HEK293 (cell line): ENCODE measurements around the gene PLAU.

Source experiments
- CTCF ChIA-PET: fragments of 350-600 bp; formaldehyde crosslinking; extraction: SDS; loops from one replicate; lab custom pipeline; 2021; ENCODE audit warnings: antibody characterized with exemption; lab: Yijun Ruan, JAX
- POLR2A ChIA-PET: fragments of 300-600 bp; formaldehyde crosslinking; extraction: SDS; loops from one replicate; lab custom pipeline; 2020; ENCODE audit warnings: antibody characterized with exemption, inconsistent platforms; lab: Yijun Ruan, JAX
- H3K27ac ChIP-seq: fragments of 200-500 bp; sonication (Bioruptor generic); 2 replicates; pipeline ENCODE4 v1.5.1; 2014; ENCODE audit warnings: low read depth, low read length, control low read depth, inconsistent platforms; ENCODE audit errors: extremely low read depth
- H3K36me3 ChIP-seq, 2 experiments: fragments of 200-500 bp in 1 of 2; sonication (Bioruptor generic) in 1 of 2; 1 replicate in 1 of 2; 2 replicates in 1 of 2; pipeline ENCODE4 v1.5.1; 2014 to 2017; ENCODE audit warnings: inconsistent platforms in 2 of 2, low read length in 2 of 2; ENCODE audit not compliant: control insufficient read depth in 2 of 2, insufficient read depth in 1 of 2
- H3K4me1 ChIP-seq: fragments of 200-500 bp; sonication (Bioruptor generic); 2 replicates; pipeline ENCODE4 v1.5.1; 2014; ENCODE audit warnings: mild to moderate bottlenecking, low read length, inconsistent platforms; ENCODE audit not compliant: control insufficient read depth, insufficient read depth
- H3K4me3 ChIP-seq: 2 replicates; pipeline ENCODE4 v1.5.1; 2011; ENCODE audit warnings: low read depth, mild to moderate bottlenecking, control low read depth, low read length, moderate library complexity
- H3K9me3 ChIP-seq: fragments of 200-500 bp; sonication (Bioruptor generic); 2 replicates; pipeline ENCODE4 v1.5.1; 2014; ENCODE audit warnings: low read depth, low read length, inconsistent platforms; ENCODE audit not compliant: control insufficient read depth, insufficient read depth
- FEZF1 ChIP-seq: fragments of 450-650 bp; formaldehyde crosslinking; IDR thresholded peaks from 2 replicates; pipeline ENCODE4 v1.5.1; 2016; ENCODE audit warnings: missing biosample characterization, missing genetic modification characterization
- GLI4 ChIP-seq: fragments of 450-650 bp; formaldehyde crosslinking; IDR thresholded peaks from 2 replicates; pipeline ENCODE4 v1.5.1; 2016; ENCODE audit warnings: missing biosample characterization, missing genetic modification characterization
- IKZF3 ChIP-seq: fragments of 450-650 bp; IDR thresholded peaks from 2 replicates; pipeline ENCODE4 v1.5.0; 2018; ENCODE audit warnings: missing biosample characterization, mild to moderate bottlenecking, missing genetic modification characterization, moderate library complexity
- KLF16 ChIP-seq: fragments of 450-650 bp; formaldehyde crosslinking; IDR thresholded peaks from 2 replicates; pipeline ENCODE4 v1.5.1; 2017; ENCODE audit warnings: missing biosample characterization, missing genetic modification characterization
- KLF8 ChIP-seq: fragments of 450-650 bp; formaldehyde crosslinking; IDR thresholded peaks from 2 replicates; pipeline ENCODE4 v1.5.1; 2016; ENCODE audit warnings: missing biosample characterization, missing genetic modification characterization
- REPIN1 ChIP-seq: fragments of 450-650 bp; formaldehyde crosslinking; IDR thresholded peaks from 2 replicates; pipeline ENCODE4 v1.5.1; 2017; ENCODE audit warnings: missing biosample characterization, missing genetic modification characterization, low read depth
- ZBTB21 ChIP-seq: fragments of 450-650 bp; formaldehyde crosslinking; IDR thresholded peaks from 2 replicates; pipeline ENCODE4 v1.5.1; 2017; ENCODE audit warnings: missing biosample characterization, missing genetic modification characterization
- ZFP3 ChIP-seq: fragments of 450-650 bp; formaldehyde crosslinking; IDR thresholded peaks from 2 replicates; pipeline ENCODE4 v1.5.1; 2016; ENCODE audit warnings: low read depth, missing biosample characterization, missing genetic modification characterization
- ZNF133 ChIP-seq: fragments of 450-650 bp; formaldehyde crosslinking; IDR thresholded peaks from 2 replicates; pipeline ENCODE4 v1.5.1; 2016; ENCODE audit warnings: missing biosample characterization, missing genetic modification characterization
- ZNF155 ChIP-seq: fragments of 450-650 bp; formaldehyde crosslinking; IDR thresholded peaks from 2 replicates; pipeline ENCODE4 v1.5.1; 2016; ENCODE audit warnings: missing biosample characterization, missing genetic modification characterization
- ZNF221 ChIP-seq: fragments of 450-650 bp; formaldehyde crosslinking; IDR thresholded peaks from 2 replicates; pipeline ENCODE4 v1.5.1; 2017; ENCODE audit warnings: missing biosample characterization, missing genetic modification characterization, borderline replicate concordance
- ZNF274 ChIP-seq, 2 experiments: fragments of 200-500 bp in 1 of 2; fragments of 450-650 bp in 1 of 2; sonication (Bioruptor generic) in 1 of 2; formaldehyde crosslinking in 1 of 2; IDR thresholded peaks; 2 replicates each; pipeline versions ENCODE4 v1.5.1 to v1.6.1; 2014 to 2016; ENCODE audit warnings: borderline replicate concordance in 1 of 2, inconsistent platforms in 1 of 2, low read length in 1 of 2, missing biosample characterization in 1 of 2, missing genetic modification characterization in 1 of 2
- ZNF521 ChIP-seq: fragments of 450-650 bp; formaldehyde crosslinking; IDR thresholded peaks from 2 replicates; pipeline ENCODE4 v1.5.1; 2017; ENCODE audit warnings: missing biosample characterization, mild to moderate bottlenecking, missing genetic modification characterization
- ZNF555 ChIP-seq: fragments of 450-650 bp; formaldehyde crosslinking; conservative IDR thresholded peaks from 2 replicates; pipeline ENCODE4 v1.5.1; 2017; ENCODE audit warnings: missing biosample characterization, mild to moderate bottlenecking, missing genetic modification characterization, inconsistent platforms
- ZNF623 ChIP-seq: fragments of 450-650 bp; formaldehyde crosslinking; IDR thresholded peaks from 2 replicates; pipeline ENCODE4 v1.5.1; 2016; ENCODE audit warnings: missing biosample characterization, missing genetic modification characterization
- ZNF660 ChIP-seq: fragments of 450-650 bp; IDR thresholded peaks from 2 replicates; pipeline ENCODE4 v1.5.1; 2018; ENCODE audit warnings: missing biosample characterization, mild to moderate bottlenecking, missing genetic modification characterization
- ZNF791 ChIP-seq: fragments of 450-650 bp; formaldehyde crosslinking; IDR thresholded peaks from 2 replicates; pipeline ENCODE4 v1.5.1; 2016; ENCODE audit warnings: missing biosample characterization, missing genetic modification characterization
- ZSCAN16 ChIP-seq: fragments of 450-650 bp; formaldehyde crosslinking; IDR thresholded peaks from 2 replicates; pipeline ENCODE4 v1.5.1; 2016; ENCODE audit warnings: missing biosample characterization, missing genetic modification characterization
- ZSCAN30 ChIP-seq: fragments of 450-650 bp; IDR thresholded peaks from 2 replicates; pipeline ENCODE4 v1.5.1; 2018; ENCODE audit warnings: missing biosample characterization, mild to moderate bottlenecking, missing genetic modification characterization, moderate library complexity
- TF ChIP-seq, protein P1 (sequence below): fragments of 450-650 bp; formaldehyde crosslinking; IDR thresholded peaks from 2 replicates; pipeline ENCODE4 v1.5.0; 2017; ENCODE audit warnings: missing biosample characterization, missing genetic modification characterization, borderline replicate concordance
- TF ChIP-seq, protein P2 (sequence below): fragments of 450-650 bp; formaldehyde crosslinking; IDR thresholded peaks from 2 replicates; pipeline ENCODE4 v1.5.1; 2016; ENCODE audit warnings: missing biosample characterization, missing genetic modification characterization
- TF ChIP-seq, protein P3 (sequence below): fragments of 450-650 bp; formaldehyde crosslinking; IDR thresholded peaks from 2 replicates; pipeline ENCODE4 v1.5.1; 2017; ENCODE audit warnings: missing biosample characterization, missing genetic modification characterization
- TF ChIP-seq, protein P4 (sequence below): fragments of 450-650 bp; formaldehyde crosslinking; IDR thresholded peaks from 2 replicates; pipeline ENCODE4 v1.5.1; 2016; ENCODE audit warnings: missing biosample characterization, missing genetic modification characterization
- TF ChIP-seq, protein P5 (sequence below): fragments of 450-650 bp; formaldehyde crosslinking; IDR thresholded peaks from 2 replicates; pipeline ENCODE4; 2016; ENCODE audit warnings: missing biosample characterization, missing genetic modification characterization
- TF ChIP-seq, protein P6 (sequence below): fragments of 450-650 bp; formaldehyde crosslinking; IDR thresholded peaks from 2 replicates; pipeline ENCODE4 v1.5.1; 2017; ENCODE audit warnings: missing biosample characterization, missing genetic modification characterization
- TF ChIP-seq, protein P7 (sequence below): fragments of 450-650 bp; formaldehyde crosslinking; IDR thresholded peaks from 2 replicates; pipeline ENCODE4 v1.5.1; 2016; ENCODE audit warnings: missing biosample characterization, missing genetic modification characterization

PLAU gene

DNA sequence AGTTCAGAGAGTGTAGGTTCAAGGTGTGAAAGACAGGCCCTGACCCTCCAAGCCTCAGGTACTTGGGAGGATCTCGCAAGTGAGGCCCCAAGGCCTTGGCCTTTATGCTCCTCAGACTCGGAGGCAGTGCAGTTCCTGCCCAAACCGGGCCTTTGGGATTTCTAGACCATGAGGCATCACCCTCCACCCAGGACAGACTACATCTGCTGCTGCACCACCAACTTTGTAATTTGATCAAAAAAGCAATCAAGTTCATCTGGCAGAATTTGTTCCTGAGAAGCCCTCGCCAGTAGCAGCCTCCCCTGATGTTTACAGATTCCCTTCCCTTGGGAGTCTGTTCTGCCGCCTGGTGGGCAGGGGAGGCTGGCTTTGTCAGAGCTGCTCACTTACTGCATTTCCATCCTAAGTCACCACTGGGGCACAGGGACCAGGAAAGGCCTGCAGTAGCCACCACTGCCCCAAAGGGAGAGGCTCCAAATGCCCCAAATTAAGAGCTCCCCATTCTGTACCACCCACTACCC, 38.7 kb upstream of the PLAU start:
- Histone ChIP-seq H3K9me3 (no peaks in the 10 kb centered on the region), H3K27ac (no peak overlapping the region), H3K36me3 (peaks cover 0 to 45% of the 10 kb centered on the region in 2 experiments; a peak in 1 of 3 replicates), H3K4me3 (no peak overlapping the region), H3K4me1 (peaks cover 8% of the 10 kb centered on the region)
- ChIA-PET CTCF (interaction anchor here (0.7 to 1.1 kb wide), 5 partner anchors 9 to 68 kb away, joined by 3 to 5 read pairs (median 4); no protein-coding TSS in a partner anchor), POLR2A (interaction anchor here (0.6 kb wide), 1 partner anchor 90 kb away, joined by 3 read pairs; no protein-coding TSS in a partner anchor)
- TF ChIP-seq ZNF555 (tag by site-specific recombination) (no peak), IKZF3 (tag by site-specific recombination) (peak; percentile 44), KLF16 (tag by site-specific recombination) (no peak), REPIN1 (tag by site-specific recombination) (no peak), ZNF623 (tag by site-specific recombination) (no peak), GLI4 (tag by site-specific recombination) (no peak), ZNF155 (tag by site-specific recombination) (no peak), KLF8 (no peak), ZNF133 (no peak), ZSCAN16 (no peak), ZNF521 (tag by site-specific recombination) (no peak), ZNF274 (IDR thresholded peaks at IDR 0.05; ENCODE audit: low read length) (no peak), ZNF274 (tag by site-specific recombination; IDR thresholded peaks at IDR 0.05; ENCODE audit: borderline replicate concordance) (no peak), ZFP3 (tag by site-specific recombination) (no peak), ZSCAN30 (tag by site-specific recombination) (no peak), FEZF1 (tag by site-specific recombination) (no peak), ZBTB21 (tag by site-specific recombination) (0 out of 2 replicates have a peak, but pooled peaks have one; percentile 22), ZNF660 (tag by site-specific recombination) (no peak), ZNF791 (tag by site-specific recombination) (no peak), ZNF221 (tag by site-specific recombination) (no peak)
- TF ChIP-seq, protein P1, sequence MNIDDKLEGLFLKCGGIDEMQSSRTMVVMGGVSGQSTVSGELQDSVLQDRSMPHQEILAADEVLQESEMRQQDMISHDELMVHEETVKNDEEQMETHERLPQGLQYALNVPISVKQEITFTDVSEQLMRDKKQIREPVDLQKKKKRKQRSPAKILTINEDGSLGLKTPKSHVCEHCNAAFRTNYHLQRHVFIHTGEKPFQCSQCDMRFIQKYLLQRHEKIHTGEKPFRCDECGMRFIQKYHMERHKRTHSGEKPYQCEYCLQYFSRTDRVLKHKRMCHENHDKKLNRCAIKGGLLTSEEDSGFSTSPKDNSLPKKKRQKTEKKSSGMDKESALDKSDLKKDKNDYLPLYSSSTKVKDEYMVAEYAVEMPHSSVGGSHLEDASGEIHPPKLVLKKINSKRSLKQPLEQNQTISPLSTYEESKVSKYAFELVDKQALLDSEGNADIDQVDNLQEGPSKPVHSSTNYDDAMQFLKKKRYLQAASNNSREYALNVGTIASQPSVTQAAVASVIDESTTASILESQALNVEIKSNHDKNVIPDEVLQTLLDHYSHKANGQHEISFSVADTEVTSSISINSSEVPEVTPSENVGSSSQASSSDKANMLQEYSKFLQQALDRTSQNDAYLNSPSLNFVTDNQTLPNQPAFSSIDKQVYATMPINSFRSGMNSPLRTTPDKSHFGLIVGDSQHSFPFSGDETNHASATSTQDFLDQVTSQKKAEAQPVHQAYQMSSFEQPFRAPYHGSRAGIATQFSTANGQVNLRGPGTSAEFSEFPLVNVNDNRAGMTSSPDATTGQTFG (tag by site-specific recombination): no peak
- TF ChIP-seq, protein P2, sequence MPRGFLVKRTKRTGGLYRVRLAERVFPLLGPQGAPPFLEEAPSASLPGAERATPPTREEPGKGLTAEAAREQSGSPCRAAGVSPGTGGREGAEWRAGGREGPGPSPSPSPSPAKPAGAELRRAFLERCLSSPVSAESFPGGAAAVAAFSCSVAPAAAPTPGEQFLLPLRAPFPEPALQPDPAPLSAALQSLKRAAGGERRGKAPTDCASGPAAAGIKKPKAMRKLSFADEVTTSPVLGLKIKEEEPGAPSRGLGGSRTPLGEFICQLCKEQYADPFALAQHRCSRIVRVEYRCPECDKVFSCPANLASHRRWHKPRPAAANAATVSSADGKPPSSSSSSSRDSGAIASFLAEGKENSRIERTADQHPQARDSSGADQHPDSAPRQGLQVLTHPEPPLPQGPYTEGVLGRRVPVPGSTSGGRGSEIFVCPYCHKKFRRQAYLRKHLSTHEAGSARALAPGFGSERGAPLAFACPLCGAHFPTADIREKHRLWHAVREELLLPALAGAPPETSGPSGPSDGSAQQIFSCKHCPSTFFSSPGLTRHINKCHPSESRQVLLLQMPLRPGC (tag by site-specific recombination): no peak
- TF ChIP-seq, protein P3, sequence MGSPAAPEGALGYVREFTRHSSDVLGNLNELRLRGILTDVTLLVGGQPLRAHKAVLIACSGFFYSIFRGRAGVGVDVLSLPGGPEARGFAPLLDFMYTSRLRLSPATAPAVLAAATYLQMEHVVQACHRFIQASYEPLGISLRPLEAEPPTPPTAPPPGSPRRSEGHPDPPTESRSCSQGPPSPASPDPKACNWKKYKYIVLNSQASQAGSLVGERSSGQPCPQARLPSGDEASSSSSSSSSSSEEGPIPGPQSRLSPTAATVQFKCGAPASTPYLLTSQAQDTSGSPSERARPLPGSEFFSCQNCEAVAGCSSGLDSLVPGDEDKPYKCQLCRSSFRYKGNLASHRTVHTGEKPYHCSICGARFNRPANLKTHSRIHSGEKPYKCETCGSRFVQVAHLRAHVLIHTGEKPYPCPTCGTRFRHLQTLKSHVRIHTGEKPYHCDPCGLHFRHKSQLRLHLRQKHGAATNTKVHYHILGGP (tag by site-specific recombination): no peak
- TF ChIP-seq, protein P4, sequence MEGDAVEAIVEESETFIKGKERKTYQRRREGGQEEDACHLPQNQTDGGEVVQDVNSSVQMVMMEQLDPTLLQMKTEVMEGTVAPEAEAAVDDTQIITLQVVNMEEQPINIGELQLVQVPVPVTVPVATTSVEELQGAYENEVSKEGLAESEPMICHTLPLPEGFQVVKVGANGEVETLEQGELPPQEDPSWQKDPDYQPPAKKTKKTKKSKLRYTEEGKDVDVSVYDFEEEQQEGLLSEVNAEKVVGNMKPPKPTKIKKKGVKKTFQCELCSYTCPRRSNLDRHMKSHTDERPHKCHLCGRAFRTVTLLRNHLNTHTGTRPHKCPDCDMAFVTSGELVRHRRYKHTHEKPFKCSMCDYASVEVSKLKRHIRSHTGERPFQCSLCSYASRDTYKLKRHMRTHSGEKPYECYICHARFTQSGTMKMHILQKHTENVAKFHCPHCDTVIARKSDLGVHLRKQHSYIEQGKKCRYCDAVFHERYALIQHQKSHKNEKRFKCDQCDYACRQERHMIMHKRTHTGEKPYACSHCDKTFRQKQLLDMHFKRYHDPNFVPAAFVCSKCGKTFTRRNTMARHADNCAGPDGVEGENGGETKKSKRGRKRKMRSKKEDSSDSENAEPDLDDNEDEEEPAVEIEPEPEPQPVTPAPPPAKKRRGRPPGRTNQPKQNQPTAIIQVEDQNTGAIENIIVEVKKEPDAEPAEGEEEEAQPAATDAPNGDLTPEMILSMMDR (tag by site-specific recombination): peak; percentile 85
- TF ChIP-seq, protein P5, sequence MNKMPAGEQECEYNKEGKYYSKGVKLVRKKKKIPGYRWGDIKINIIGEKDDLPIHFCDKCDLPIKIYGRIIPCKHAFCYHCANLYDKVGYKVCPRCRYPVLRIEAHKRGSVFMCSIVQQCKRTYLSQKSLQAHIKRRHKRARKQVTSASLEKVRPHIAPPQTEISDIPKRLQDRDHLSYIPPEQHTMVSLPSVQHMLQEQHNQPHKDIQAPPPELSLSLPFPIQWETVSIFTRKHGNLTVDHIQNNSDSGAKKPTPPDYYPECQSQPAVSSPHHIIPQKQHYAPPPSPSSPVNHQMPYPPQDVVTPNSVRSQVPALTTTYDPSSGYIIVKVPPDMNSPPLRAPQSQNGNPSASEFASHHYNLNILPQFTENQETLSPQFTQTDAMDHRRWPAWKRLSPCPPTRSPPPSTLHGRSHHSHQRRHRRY: no peak
- TF ChIP-seq, protein P6, sequence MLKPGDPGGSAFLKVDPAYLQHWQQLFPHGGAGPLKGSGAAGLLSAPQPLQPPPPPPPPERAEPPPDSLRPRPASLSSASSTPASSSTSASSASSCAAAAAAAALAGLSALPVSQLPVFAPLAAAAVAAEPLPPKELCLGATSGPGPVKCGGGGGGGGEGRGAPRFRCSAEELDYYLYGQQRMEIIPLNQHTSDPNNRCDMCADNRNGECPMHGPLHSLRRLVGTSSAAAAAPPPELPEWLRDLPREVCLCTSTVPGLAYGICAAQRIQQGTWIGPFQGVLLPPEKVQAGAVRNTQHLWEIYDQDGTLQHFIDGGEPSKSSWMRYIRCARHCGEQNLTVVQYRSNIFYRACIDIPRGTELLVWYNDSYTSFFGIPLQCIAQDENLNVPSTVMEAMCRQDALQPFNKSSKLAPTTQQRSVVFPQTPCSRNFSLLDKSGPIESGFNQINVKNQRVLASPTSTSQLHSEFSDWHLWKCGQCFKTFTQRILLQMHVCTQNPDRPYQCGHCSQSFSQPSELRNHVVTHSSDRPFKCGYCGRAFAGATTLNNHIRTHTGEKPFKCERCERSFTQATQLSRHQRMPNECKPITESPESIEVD (tag by site-specific recombination): no peak
- TF ChIP-seq, protein P7, sequence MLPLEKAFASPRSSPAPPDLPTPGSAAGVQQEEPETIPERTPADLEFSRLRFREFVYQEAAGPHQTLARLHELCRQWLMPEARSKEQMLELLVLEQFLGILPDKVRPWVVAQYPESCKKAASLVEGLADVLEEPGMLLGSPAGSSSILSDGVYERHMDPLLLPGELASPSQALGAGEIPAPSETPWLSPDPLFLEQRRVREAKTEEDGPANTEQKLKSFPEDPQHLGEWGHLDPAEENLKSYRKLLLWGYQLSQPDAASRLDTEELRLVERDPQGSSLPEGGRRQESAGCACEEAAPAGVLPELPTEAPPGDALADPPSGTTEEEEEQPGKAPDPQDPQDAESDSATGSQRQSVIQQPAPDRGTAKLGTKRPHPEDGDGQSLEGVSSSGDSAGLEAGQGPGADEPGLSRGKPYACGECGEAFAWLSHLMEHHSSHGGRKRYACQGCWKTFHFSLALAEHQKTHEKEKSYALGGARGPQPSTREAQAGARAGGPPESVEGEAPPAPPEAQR: no peak
